Gastrocnemius medialis (tissue), 4 donors: ENCODE measurements around the gene TLE5. TPM values are rescaled to one million over a fixed set of nuclear protein-coding genes. Genes with fewer than 3 reads are reported as not detected.
A peak's percentile ranks its signal among the peaks of the same experiment; 100 is the strongest.

Source experiments
- ATAC-seq, 2 donors: fragments of 150-250 bp; one replicate each; pipeline ENCODE4 v1.9.1; 2016
- DNase-seq, 2 donors: peaks; one replicate each; pipeline ENCODE4 v3.0.0-alpha.2; 2019
- H3K27ac ChIP-seq, 4 donors: fragments of 200-600 bp; sonication (generic); 1 replicate in 1 of 4; 2 replicates in 3 of 4; pipeline ENCODE4 v1.5.1; 2016 to 2018; ENCODE audit warnings: mild to moderate bottlenecking in 2 of 4, moderate library complexity in 1 of 4
- H3K27me3 ChIP-seq, 3 donors: fragments of 200-600 bp; sonication (generic) in 2 of 3; 1 replicate in 1 of 3; 2 replicates in 2 of 3; pipeline versions ENCODE4 v1.5.1 to v1.6.0; 2016 to 2019; ENCODE audit warnings: mild to moderate bottlenecking in 1 of 3, moderate library complexity in 1 of 3
- H3K36me3 ChIP-seq, 2 donors: fragments of 200-600 bp; sonication (generic) in 1 of 2; one replicate each; pipeline ENCODE4 v1.5.1; 2017 to 2018
- H3K4me1 ChIP-seq, 2 donors: fragments of 200-600 bp; sonication (generic) in 1 of 2; one replicate each; pipeline ENCODE4 v1.5.1; 2016 to 2017; ENCODE audit warnings: mild to moderate bottlenecking in 2 of 2
- H3K4me3 ChIP-seq, 4 donors: fragments of 200-600 bp; sonication (generic) in 3 of 4; 1 replicate in 1 of 4; 2 replicates in 3 of 4; pipeline ENCODE4 v1.5.1; 2016 to 2019; ENCODE audit warnings: mild to moderate bottlenecking in 2 of 4
- H3K9me3 ChIP-seq, 3 donors: fragments of 200-600 bp; sonication (generic) in 2 of 3; 1 replicate in 1 of 3; 2 replicates in 2 of 3; pipeline ENCODE4 v1.5.1; 2016 to 2019
- CTCF ChIP-seq, 5 experiments: fragments of 450-650 bp in 3 of 5; fragments of 200-600 bp in 2 of 5; sonication (generic) in 2 of 5; IDR thresholded peaks in 4 of 5; conservative IDR thresholded peaks in 1 of 5; 1 replicate in 4 of 5; 2 replicates in 1 of 5; pipeline ENCODE4 v1.5.1; 2016 to 2019; ENCODE audit warnings: antibody characterized with exemption in 5 of 5, mild to moderate bottlenecking in 3 of 5, moderate library complexity in 3 of 5
- POLR2A ChIP-seq, 2 donors: fragments of 450-650 bp; IDR thresholded peaks; one replicate each; pipeline ENCODE4 v1.6.1; 2017; ENCODE audit warnings: antibody characterized with exemption in 2 of 2, mild to moderate bottlenecking in 2 of 2, moderate library complexity in 2 of 2
- in situ Hi-C, 4 donors: fragments of 200-750 bp; cut with MboI; loops; one replicate each; pipeline versions ENCODE4 v1.15.0 to v1.8.0; 2017; ENCODE audit warnings: low sequenced_read_pairs in 4 of 4
- intact Hi-C: fragments of 100-400 bp; cut with DNase I; formaldehyde crosslinking; loops from one replicate; pipeline ENCODE4 v1.15.1; 2023; ENCODE audit warnings: low total_unique reads
- total RNA-seq, 4 donors: library from RNA; depleted of rRNA; stranded (reverse); fragments of >200 nt; gene quantifications; one replicate each; pipeline versions ENCODE4 v1.1.0 to v1.2.3, GENCODE V29; 2016

Gene TLE5
- total RNA-seq, 4 donors from 2014 or later: 437 to 686 (median 474) TPM

- ATAC-seq (no peak), DNase-seq (no peak)
- Histone ChIP-seq H3K4me3 (no peak overlapping the region), H3K27ac (no peak overlapping the region), H3K36me3 (no peaks in the 10 kb centered on the region), H3K9me3 (no peaks in the 10 kb centered on the region), H3K4me1 (peaks cover 7 to 11% of the 10 kb centered on the region in 2 donors), H3K27me3 (no peaks in the 10 kb centered on the region)
- in situ Hi-C loops (no loop called here), intact Hi-C loops (no loop called here)
- no peak for TF ChIP-seq CTCF (IDR thresholded peaks at IDR 0.05 in 4 of 5, conservative IDR thresholded peaks at IDR 0.05 in 1 of 5)
- no peak for TF ChIP-seq POLR2A (IDR thresholded peaks at IDR 0.05)
Observed at GRCh38 chr19:3042621-3043267, 19.6 kb downstream of the TLE5 start.

GRCh38 chr19:3041761-3042620, 20.3 kb downstream of the TLE5 start:
- DNase-seq (no peak), ATAC-seq (no peak)
- Histone ChIP-seq H3K9me3 (no peaks in the 10 kb centered on the region), H3K36me3 (no peaks in the 10 kb centered on the region), H3K4me1 (peaks cover 6 to 10% of the 10 kb centered on the region in 2 donors), H3K27ac (no peak overlapping the region), H3K27me3 (no peaks in the 10 kb centered on the region), H3K4me3 (no peak overlapping the region)
- intact Hi-C loops (no loop called here), in situ Hi-C loops (no loop called here)
- TF ChIP-seq CTCF (IDR thresholded peaks at IDR 0.05 in 4 of 5, conservative IDR thresholded peaks at IDR 0.05 in 1 of 5) (no peak), POLR2A (IDR thresholded peaks at IDR 0.05) (no peak)

- no peak for TF ChIP-seq POLR2A (IDR thresholded peaks at IDR 0.05)
- DNase-seq (no peak), ATAC-seq (no peak)
- Histone ChIP-seq H3K36me3 (no peaks in the 10 kb centered on the region), H3K9me3 (no peaks in the 10 kb centered on the region), H3K27ac (no peak overlapping the region), H3K4me3 (no peak overlapping the region), H3K4me1 (peaks cover 10 to 13% of the 10 kb centered on the region in 2 donors), H3K27me3 (no peaks in the 10 kb centered on the region)
- in situ Hi-C loops (no loop called here), intact Hi-C loops (no loop called here)
Observed at GRCh38 chr19:3041327-3041726, 21.0 kb downstream of the TLE5 start.

- ATAC-seq: no peak
- intact Hi-C loops (loop anchor here (10.0 kb wide), 1 partner anchor 945 kb away; the partner anchor contains the start of genes IZUMO4 and MOB3A), in situ Hi-C loops (loop anchor here in 1 of 4 donors (10.0 kb wide), 1 partner anchor 65 kb away; the partner anchor contains the start of gene TLE6)
- Histone ChIP-seq H3K4me3 (no peak overlapping the region), H3K27ac (peak overlapping the region in 3 of 4 donors; percentile 62 to 74 (median 68)), H3K9me3 (no peaks in the 10 kb centered on the region), H3K4me1 (peaks cover 17 to 19% of the 10 kb centered on the region in 2 donors), H3K36me3 (no peaks in the 10 kb centered on the region), H3K27me3 (no peaks in the 10 kb centered on the region)
- peak in 1 of 2 donors; percentile 44 for DNase-seq
- peak in 3 of 5 experiments; percentile 13 to 43 (median 29) for TF ChIP-seq CTCF (IDR thresholded peaks at IDR 0.05 in 4 of 5, conservative IDR thresholded peaks at IDR 0.05 in 1 of 5)
- no peak for TF ChIP-seq POLR2A (IDR thresholded peaks at IDR 0.05)
Observed at GRCh38 chr19:3039641-3040077, 22.6 kb downstream of the TLE5 start.

GRCh38 chr19:3039125-3039524, 23.2 kb downstream of the TLE5 start:
- ATAC-seq (no peak), DNase-seq (no peak)
- in situ Hi-C loops (loop anchor here in 1 of 4 donors (10.0 kb wide), 1 partner anchor 64 kb away; the partner anchor contains the start of gene TLE6), intact Hi-C loops (loop anchor here (10.0 kb wide), 1 partner anchor 944 kb away; the partner anchor contains the start of genes IZUMO4 and MOB3A)
- Histone ChIP-seq H3K27me3 (no peaks in the 10 kb centered on the region), H3K27ac (peak overlapping the region in 3 of 4 donors; percentile 62 to 74 (median 68)), H3K4me1 (peaks cover 19 to 20% of the 10 kb centered on the region in 2 donors), H3K9me3 (no peaks in the 10 kb centered on the region), H3K4me3 (no peak overlapping the region), H3K36me3 (no peaks in the 10 kb centered on the region)
- TF ChIP-seq CTCF (IDR thresholded peaks at IDR 0.05 in 4 of 5, conservative IDR thresholded peaks at IDR 0.05 in 1 of 5): no peak
- TF ChIP-seq POLR2A (IDR thresholded peaks at IDR 0.05): no peak
